Small intestine (tissue), 7 donors: ENCODE measurements around the gene CPXM2. TPM values are rescaled to one million over a fixed set of nuclear protein-coding genes. Genes with fewer than 3 reads are reported as not detected.
A peak's percentile ranks its signal among the peaks of the same experiment; 100 is the strongest.

Experiments
- DNase-seq, 2 donors: peaks; one replicate each; pipeline versions ENCODE4 v3.0.0 to v3.0.0-alpha.2; 2013
- FAIRE-seq: peaks from 2 replicates; lab custom pipeline; 2012; peaks lifted over from hg19 to GRCh38; lab: Jason Lieb, UNC
- H3K27ac ChIP-seq, 3 donors: one replicate each; pipeline ENCODE4 v1.5.1; 2013; ENCODE audit warnings: low read length in 2 of 3, mild to moderate bottlenecking in 2 of 3, control low read depth in 1 of 3, inconsistent platforms in 1 of 3, low read depth in 1 of 3, moderate library complexity in 1 of 3
- H3K27me3 ChIP-seq, 3 donors: one replicate each; pipeline ENCODE4 v1.6.1; 2013; ENCODE audit warnings: low read length in 3 of 3, inconsistent platforms in 1 of 3; ENCODE audit not compliant: control insufficient read depth in 3 of 3, insufficient read depth in 3 of 3
- H3K36me3 ChIP-seq, 3 donors: one replicate each; pipeline ENCODE4 v1.6.1; 2013; ENCODE audit warnings: low read length in 3 of 3, inconsistent platforms in 1 of 3, low read depth in 1 of 3, mild to moderate bottlenecking in 1 of 3, moderate library complexity in 1 of 3; ENCODE audit not compliant: control insufficient read depth in 3 of 3, insufficient read depth in 2 of 3
- H3K4me1 ChIP-seq, 3 donors: one replicate each; pipeline ENCODE4 v1.6.1; 2013; ENCODE audit warnings: low read length in 2 of 3, inconsistent platforms in 1 of 3, low read depth in 1 of 3, mild to moderate bottlenecking in 1 of 3, moderate library complexity in 1 of 3; ENCODE audit not compliant: control insufficient read depth in 3 of 3, insufficient read depth in 2 of 3
- H3K4me3 ChIP-seq, 3 donors: one replicate each; pipeline ENCODE4 v1.5.1; 2013; ENCODE audit warnings: low read length in 3 of 3, control low read depth in 1 of 3, inconsistent platforms in 1 of 3, low read depth in 1 of 3, mild to moderate bottlenecking in 1 of 3, moderate library complexity in 1 of 3
- H3K9me3 ChIP-seq, 2 donors: one replicate each; pipeline ENCODE4 v1.6.1; 2013; ENCODE audit warnings: low read depth in 1 of 2, low read length in 1 of 2; ENCODE audit not compliant: control insufficient read depth in 2 of 2, insufficient read depth in 1 of 2
- WGBS, 3 donors: extraction: QIAGEN DNeasy Blood & Tissue Kit; methylation state at CpG; one replicate each; pipeline ENCODE4 v1.1.7; 2013; 5-methylcytosine and 5-hydroxymethylcytosine counted together
- polyA plus RNA-seq, 4 donors: library from polyadenylated mRNA; stranded (reverse) in 3 of 4; unstranded in 1 of 4; fragments of 200-250 nt in 3 of 4; fragments of 120-200 nt in 1 of 4; gene quantifications; one replicate each; pipeline versions ENCODE4 v1.2.1 to v1.2.3, GENCODE V29; 2013
- donor health status: healthy with polysubstance abuse.
- donor health status: control.
- donor health status: control.
- donor health status: Bipolar disorder and iron deficiency.
- donor health status: healthy.

Gene CPXM2
- polyA plus RNA-seq, 4 donors = 0.89 to 55.7 (median 3.6) TPM

- FAIRE-seq = no peak
- WGBS, 3 donors = 71 to 85% (median 79%) methylated on average over 4 of the region's 4 CpGs
- H3K27ac ChIP-seq = no peak overlapping the region
Observed at GRCh38 chr10:123901621-123902020, 10.0 kb upstream of the CPXM2 start.

DNA sequence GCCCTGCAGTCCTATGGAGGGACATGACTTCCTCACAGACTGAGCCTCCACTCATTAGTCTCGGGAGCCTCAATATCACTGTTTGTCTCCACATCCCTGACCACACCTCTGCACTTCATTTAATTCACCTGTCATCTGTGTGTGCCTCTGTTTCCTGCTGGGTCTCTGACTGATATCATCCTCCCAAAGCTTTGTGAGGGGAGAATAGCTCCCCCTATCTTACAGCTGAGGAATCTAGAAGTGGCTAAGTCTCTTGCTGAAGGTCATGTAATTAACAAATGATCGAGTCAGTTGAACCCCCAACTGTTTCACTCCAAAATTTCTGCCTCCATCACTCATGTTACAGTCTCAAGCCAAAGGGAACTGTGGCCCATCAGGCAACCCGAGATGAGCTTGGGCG lies 5.5 kb upstream of the CPXM2 start:
- no peak for FAIRE-seq
- no peaks in the 10 kb centered on the region for H3K27me3 ChIP-seq

More at GRCh38 chr10:123901621-123902020, 10.0 kb upstream of the CPXM2 start:
- Histone ChIP-seq H3K9me3 (peaks cover 0 to 7% of the 10 kb centered on the region in 2 donors), H3K27me3 (no peaks in the 10 kb centered on the region), H3K4me1 (peaks cover 0 to 1% (median 0%) of the 10 kb centered on the region in 3 donors), H3K4me3 (no peak overlapping the region), H3K36me3 (no peaks in the 10 kb centered on the region)
- DNase-seq = no peak

DNA sequence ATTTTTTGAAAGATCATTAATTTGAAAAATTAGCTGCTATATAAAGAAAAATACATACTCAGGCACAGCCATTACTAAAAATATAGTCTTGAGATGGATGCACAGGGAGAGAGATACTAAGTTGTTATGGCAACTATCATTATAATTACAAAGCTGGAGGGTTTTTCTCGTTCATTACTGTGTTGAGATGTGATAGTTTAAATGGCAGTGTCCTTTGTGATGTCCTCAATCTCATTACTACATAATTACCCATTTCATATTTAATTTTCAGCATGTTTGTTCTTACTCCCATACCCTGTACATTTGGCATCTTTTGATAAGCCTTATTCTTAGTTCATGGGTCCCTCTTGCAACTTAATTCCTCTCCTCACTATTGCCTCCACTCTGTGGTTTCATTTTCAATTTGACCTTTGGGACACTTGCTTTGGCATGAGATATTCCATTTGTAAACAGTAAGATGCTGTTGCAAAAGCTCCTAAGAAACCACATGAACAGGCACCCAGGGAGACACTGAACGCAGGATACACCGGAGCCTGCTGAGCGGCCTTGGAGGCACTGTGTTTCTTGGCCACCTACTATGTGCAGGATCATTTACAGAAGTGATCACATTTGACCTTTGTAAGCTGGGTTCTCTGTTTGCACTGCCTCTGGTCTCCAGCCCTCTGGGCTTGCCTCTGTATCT lies 4.8 kb upstream of the CPXM2 start:
- peaks cover 0 to 2% (median 0%) of the 10 kb centered on the region in 3 donors for H3K27me3 ChIP-seq
- peaks cover 0 to 9% (median 0%) of the 10 kb centered on the region in 3 donors for H3K4me1 ChIP-seq
- H3K27ac ChIP-seq = no peak overlapping the region
- peaks cover 0 to 7% of the 10 kb centered on the region in 2 donors for H3K9me3 ChIP-seq
- H3K36me3 ChIP-seq = no peaks in the 10 kb centered on the region
- no peak overlapping the region for H3K4me3 ChIP-seq
- 24 to 48% (median 29%) methylated on average over 4 of the region's 4 CpGs for WGBS, 3 donors
- peak; percentile 70 to 72 for DNase-seq
- FAIRE-seq = no peak

More for the DNA sequence above, 5.5 kb upstream of the CPXM2 start:
- Histone ChIP-seq H3K27ac (no peak overlapping the region), H3K4me1 (peaks cover 0 to 6% (median 0%) of the 10 kb centered on the region in 3 donors), H3K4me3 (no peak overlapping the region), H3K36me3 (no peaks in the 10 kb centered on the region), H3K9me3 (peaks cover 0 to 7% of the 10 kb centered on the region in 2 donors)
- no peak for DNase-seq
- WGBS, 3 donors = 76 to 86% (median 83%) methylated on average over 4 of the region's 4 CpGs

DNA sequence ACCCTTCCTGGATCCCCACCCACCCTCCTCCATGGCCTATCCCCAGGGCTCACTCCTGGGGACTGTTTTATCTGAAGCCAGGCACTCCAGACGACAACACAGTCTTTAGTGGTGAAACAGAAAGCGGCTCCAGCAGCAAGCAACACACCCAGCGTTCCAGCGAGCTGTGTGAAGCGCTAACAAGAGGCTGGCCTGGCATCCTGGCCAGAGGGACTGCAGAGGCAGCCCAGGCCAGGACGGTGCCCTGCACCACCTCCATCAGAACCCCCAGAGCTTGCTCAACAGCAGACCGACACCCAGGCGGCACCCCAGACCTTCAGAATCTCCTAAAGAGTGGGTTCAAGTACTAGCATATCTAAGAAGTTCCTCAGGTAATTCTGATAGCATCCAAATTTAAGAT lies 2.0 kb upstream of the CPXM2 start:
- no peak for DNase-seq
- no peak overlapping the region for H3K27ac ChIP-seq
- no peaks in the 10 kb centered on the region for H3K36me3 ChIP-seq
- WGBS, 3 donors = 44 to 63% (median 48%) methylated on average over 8 of the region's 8 CpGs
- H3K4me1 ChIP-seq = peaks cover 0 to 13% (median 0%) of the 10 kb centered on the region in 3 donors
- H3K9me3 ChIP-seq = no peaks in the 10 kb centered on the region
- no peak for FAIRE-seq
- H3K4me3 ChIP-seq = no peak overlapping the region
- H3K27me3 ChIP-seq = peaks cover 0 to 6% (median 0%) of the 10 kb centered on the region in 3 donors

DNA sequence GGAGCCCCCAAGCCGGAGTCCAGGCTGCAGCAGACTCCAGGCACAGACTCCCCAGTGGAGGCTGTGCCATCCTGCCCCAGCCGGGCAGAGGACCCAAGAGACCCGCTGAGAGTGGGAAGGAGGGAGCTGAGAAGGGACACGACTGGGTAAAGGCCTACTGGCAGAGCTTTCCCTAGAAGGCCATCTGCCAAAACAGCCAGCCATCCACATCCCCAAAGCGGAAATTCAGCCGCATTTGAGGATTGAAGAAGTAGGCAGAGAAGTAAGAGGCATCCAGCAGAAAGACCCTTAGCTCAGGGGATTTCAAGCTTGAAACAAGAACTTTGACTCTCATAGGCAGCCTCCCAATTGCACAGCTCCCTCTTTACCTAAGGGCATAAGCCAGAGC lies 857 bp downstream of the CPXM2 start:
- Histone ChIP-seq H3K4me3 (peak overlapping the region in 1 of 3 donors; percentile 59), H3K9me3 (no peaks in the 10 kb centered on the region), H3K36me3 (no peaks in the 10 kb centered on the region), H3K4me1 (peaks cover 0 to 25% (median 0%) of the 10 kb centered on the region in 3 donors), H3K27me3 (peaks cover 0 to 6% (median 0%) of the 10 kb centered on the region in 3 donors), H3K27ac (peak overlapping the region in 1 of 3 donors; percentile 94)
- DNase-seq (peak in 1 of 2 donors; percentile 12), FAIRE-seq (no peak)
- WGBS, 3 donors = 18 to 39% (median 34%) methylated on average over 6 of the region's 6 CpGs

DNA sequence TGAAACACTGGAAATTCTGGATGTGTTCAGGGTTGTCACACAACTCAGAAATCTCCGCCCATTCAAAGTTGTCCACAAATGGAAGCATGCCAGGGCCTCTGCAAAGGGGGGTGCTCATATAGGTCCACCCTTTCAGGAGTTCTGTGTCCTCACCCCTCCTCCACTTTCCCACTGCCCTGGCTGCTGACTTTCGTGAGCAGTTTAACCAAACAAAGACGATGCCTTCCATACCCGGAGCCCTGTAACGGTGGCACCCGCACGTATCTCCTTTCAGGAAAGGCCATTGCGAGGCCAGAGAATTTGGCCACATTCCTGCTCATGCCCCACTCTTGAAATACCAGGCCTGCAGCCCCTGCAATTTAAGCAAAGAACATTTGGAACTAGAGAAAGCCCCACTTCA lies 1.4 kb downstream of the CPXM2 start:
- no peak for FAIRE-seq
- peaks cover 0 to 28% (median 0%) of the 10 kb centered on the region in 3 donors for H3K4me1 ChIP-seq
- peak overlapping the region in 1 of 3 donors; percentile 59 for H3K4me3 ChIP-seq
- H3K27me3 ChIP-seq = peaks cover 0 to 6% (median 0%) of the 10 kb centered on the region in 3 donors
- H3K36me3 ChIP-seq = no peaks in the 10 kb centered on the region
- DNase-seq = peak in 1 of 2 donors; percentile 53
- no peaks in the 10 kb centered on the region for H3K9me3 ChIP-seq
- 31 to 56% (median 51%) methylated on average over 8 of the region's 8 CpGs for WGBS, 3 donors
- peak overlapping the region in 1 of 3 donors; percentile 94 for H3K27ac ChIP-seq

- FAIRE-seq = no peak
- no peak for DNase-seq
- Histone ChIP-seq H3K36me3 (no peaks in the 10 kb centered on the region), H3K4me3 (peak overlapping the region in 1 of 3 donors; percentile 59), H3K27me3 (peaks cover 0 to 6% (median 0%) of the 10 kb centered on the region in 3 donors), H3K27ac (peak overlapping the region in 1 of 3 donors; percentile 94), H3K9me3 (no peaks in the 10 kb centered on the region), H3K4me1 (peaks cover 0 to 30% (median 0%) of the 10 kb centered on the region in 3 donors)
- WGBS, 3 donors = 54 to 68% (median 60%) methylated on average over 4 of the region's 4 CpGs
Observed at GRCh38 chr10:123889821-123890220, 1.8 kb downstream of the CPXM2 start.

DNA sequence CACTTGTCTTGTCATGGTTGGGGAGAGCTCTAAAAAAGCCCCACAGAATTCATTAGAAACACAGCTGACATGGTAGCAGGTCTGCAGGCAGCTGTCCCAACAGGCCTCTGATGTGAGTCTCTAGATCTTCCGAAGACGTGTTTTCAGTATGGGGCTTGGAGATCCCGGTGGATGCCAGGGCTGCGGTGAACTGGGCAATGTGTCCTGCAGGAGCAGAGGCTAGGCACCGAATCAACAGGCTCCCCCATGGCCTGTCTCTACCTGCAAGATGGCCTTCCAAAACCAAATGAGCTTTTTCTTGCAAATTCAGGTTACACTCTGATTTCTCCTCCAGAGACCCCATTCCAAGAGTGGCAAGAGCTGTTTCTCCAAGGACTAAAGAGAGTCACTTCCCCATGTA lies 2.9 kb downstream of the CPXM2 start:
- 85 to 91% (median 89%) methylated on average over 5 of the region's 5 CpGs for WGBS, 3 donors
- Histone ChIP-seq H3K27me3 (peaks cover 0 to 6% (median 0%) of the 10 kb centered on the region in 3 donors), H3K27ac (peak overlapping the region in 1 of 3 donors; percentile 81), H3K4me3 (no peak overlapping the region), H3K9me3 (no peaks in the 10 kb centered on the region), H3K36me3 (no peaks in the 10 kb centered on the region), H3K4me1 (peaks cover 0 to 32% (median 0%) of the 10 kb centered on the region in 3 donors)
- no peak for DNase-seq
- no peak for FAIRE-seq
